A673 (cell line): ENCODE results near the gene IFFO2. TPM values are rescaled to one million over a fixed set of nuclear protein-coding genes. Genes with fewer than 3 reads are reported as not detected.

Experiments used
- BruUV-seq: library from RNA; stranded (reverse); fragments of 400-500 nt; replicated peaks from 2 replicates; lab custom pipeline; 2021; lab: Mats Ljungman, UMichigan
- CTCF ChIA-PET: fragments of 300-600 bp; sonication (Branson Sonifier 250); formaldehyde crosslinking; loops from one replicate; lab custom pipeline; 2022; ENCODE audit warnings: antibody characterized with exemption; lab: Charles Lee
- POLR2A ChIA-PET: fragments of 300-600 bp; sonication (Branson Sonifier 250); formaldehyde crosslinking; loops from one replicate; lab custom pipeline; 2022; ENCODE audit warnings: antibody characterized with exemption; ENCODE audit not compliant: low non-redundant PET; lab: Charles Lee
- DNase-seq: peaks from one replicate; pipeline ENCODE4 v3.0.0-alpha.2; 2015; ENCODE audit warnings: low spot score
- H3K27ac ChIP-seq: fragments of 200-600 bp; sonication (generic); 2 replicates; pipeline ENCODE4 v1.5.1; 2016; ENCODE audit warnings: mixed run types, low read depth, mild to moderate bottlenecking, mixed read lengths, antibody characterized with exemption, low read length; ENCODE audit not compliant: poor library complexity, severe bottlenecking
- H3K27me3 ChIP-seq: fragments of 200-600 bp; sonication (generic); replicated peaks from 2 replicates; pipeline ENCODE4 v1.6.1; 2017; ENCODE audit warnings: mixed run types, low read depth, mild to moderate bottlenecking, mixed read lengths, antibody characterized with exemption, low read length; ENCODE audit not compliant: insufficient read depth, poor library complexity
- H3K36me3 ChIP-seq: fragments of 200-600 bp; sonication (generic); 2 replicates; pipeline ENCODE4 v1.6.1; 2016; ENCODE audit warnings: mixed run types, mild to moderate bottlenecking, mixed read lengths, antibody characterized with exemption, low read length; ENCODE audit not compliant: insufficient read depth, poor library complexity, severe bottlenecking
- H3K4me1 ChIP-seq: fragments of 200-600 bp; sonication (generic); 2 replicates; pipeline ENCODE4 v1.6.1; 2017; ENCODE audit warnings: mixed run types, mild to moderate bottlenecking, mixed read lengths, antibody characterized with exemption, low read length; ENCODE audit not compliant: insufficient read depth, poor library complexity, severe bottlenecking
- H3K4me3 ChIP-seq: fragments of 200-600 bp; sonication (generic); 2 replicates; pipeline ENCODE4 v1.5.1; 2016; ENCODE audit warnings: low read depth, mixed run types, mild to moderate bottlenecking, mixed read lengths, low read length; ENCODE audit not compliant: poor library complexity, severe bottlenecking
- H3K9me3 ChIP-seq: fragments of 200-600 bp; sonication (generic); 2 replicates; pipeline ENCODE4 v1.6.1; 2016; ENCODE audit warnings: mixed run types, low read depth, mild to moderate bottlenecking, mixed read lengths, antibody characterized with exemption, low read length; ENCODE audit not compliant: poor library complexity, severe bottlenecking
- CTCF ChIP-seq: fragments of 300-800, 200-600 bp; sonication (generic); conservative IDR thresholded peaks from 2 replicates; pipeline ENCODE4 v1.5.1; 2017; ENCODE audit warnings: low read depth, mild to moderate bottlenecking, antibody characterized with exemption, low read length, moderate library complexity, mixed read lengths
- EZH2 ChIP-seq: fragments of 200-600 bp; sonication (generic); IDR thresholded peaks from 2 replicates; pipeline ENCODE4 v1.6.1; 2017; ENCODE audit warnings: borderline replicate concordance, low read depth, mild to moderate bottlenecking, mixed read lengths, antibody characterized with exemption, low read length; ENCODE audit not compliant: poor library complexity, severe bottlenecking
- intact Hi-C: fragments of 100-400 bp; cut with micrococcal nuclease; formaldehyde crosslinking; loops from one replicate; pipeline ENCODE4 v1.10.0; 2022; ENCODE audit not compliant: unreplicated experiment
- total RNA-seq: library from RNA; stranded (reverse); gene quantifications from 2 replicates; pipeline ENCODE4 v1.2.3, GENCODE V29; 2021

The IFFO2 gene
- total RNA-seq, 1 experiment from 2014 or later, result 13.3 TPM

- Histone ChIP-seq H3K36me3 (no peaks in the 10 kb centered on the region), H3K4me3 (no peak overlapping the region), H3K27ac (peak overlapping the region; percentile 18), H3K27me3 (no peaks in the 10 kb centered on the region), H3K9me3 (no peaks in the 10 kb centered on the region), H3K4me1 (peaks cover 72% of the 10 kb centered on the region)
- no TSS peak for BruUV-seq
- DNase-seq, result no peak
- intact Hi-C loops, result no loop called here
- POLR2A ChIA-PET, result no interaction called here
- no peak for TF ChIP-seq EZH2
- no peak for TF ChIP-seq CTCF
- CTCF ChIA-PET, result no interaction called here
Observed at GRCh38 chr1:18943162-18943561, 13.3 kb downstream of the IFFO2 start.

- no peak overlapping the region for H3K4me3 ChIP-seq
- no peaks in the 10 kb centered on the region for H3K36me3 ChIP-seq
- POLR2A ChIA-PET, result no interaction called here
- H3K27me3 ChIP-seq, result no peaks in the 10 kb centered on the region
- TF ChIP-seq CTCF, result no peak
- no peak for TF ChIP-seq EZH2
- BruUV-seq, result no TSS peak
- DNase-seq, result no peak
- intact Hi-C loops, result no loop called here
- peaks cover 63% of the 10 kb centered on the region for H3K4me1 ChIP-seq
- CTCF ChIA-PET, result interaction anchor here (1.0 kb wide), 1 partner anchor 13 kb away, joined by 3 read pairs; no protein-coding TSS in a partner anchor
- no peaks in the 10 kb centered on the region for H3K9me3 ChIP-seq
- H3K27ac ChIP-seq, result peak overlapping the region; percentile 82
Observed at GRCh38 chr1:18942340-18942739, 14.1 kb downstream of the IFFO2 start.

- no peak overlapping the region for H3K4me3 ChIP-seq
- H3K36me3 ChIP-seq, result no peaks in the 10 kb centered on the region
- ChIA-PET POLR2A (no interaction called here), CTCF (interaction anchor here (1.0 kb wide), 1 partner anchor 14 kb away, joined by 3 read pairs; no protein-coding TSS in a partner anchor)
- TF ChIP-seq EZH2, result no peak
- TF ChIP-seq CTCF, result no peak
- DNase-seq, result peak; percentile 85
- no peaks in the 10 kb centered on the region for H3K9me3 ChIP-seq
- intact Hi-C loops, result no loop called here
- H3K27ac ChIP-seq, result peak overlapping the region; percentile 82
- no peaks in the 10 kb centered on the region for H3K27me3 ChIP-seq
- BruUV-seq, result no TSS peak
- H3K4me1 ChIP-seq, result peaks cover 56% of the 10 kb centered on the region
Observed at GRCh38 chr1:18941221-18942141, 15.0 kb downstream of the IFFO2 start.
